ENCODE data around the gene SLC2A8. TPM values are rescaled to one million over a fixed set of nuclear protein-coding genes. Genes with fewer than 3 reads are reported as not detected.

SLC2A8 gene
- total and polyA plus RNA-seq, 9 donors = 10.0 to 14.5 (median 12.6) TPM

DNA sequence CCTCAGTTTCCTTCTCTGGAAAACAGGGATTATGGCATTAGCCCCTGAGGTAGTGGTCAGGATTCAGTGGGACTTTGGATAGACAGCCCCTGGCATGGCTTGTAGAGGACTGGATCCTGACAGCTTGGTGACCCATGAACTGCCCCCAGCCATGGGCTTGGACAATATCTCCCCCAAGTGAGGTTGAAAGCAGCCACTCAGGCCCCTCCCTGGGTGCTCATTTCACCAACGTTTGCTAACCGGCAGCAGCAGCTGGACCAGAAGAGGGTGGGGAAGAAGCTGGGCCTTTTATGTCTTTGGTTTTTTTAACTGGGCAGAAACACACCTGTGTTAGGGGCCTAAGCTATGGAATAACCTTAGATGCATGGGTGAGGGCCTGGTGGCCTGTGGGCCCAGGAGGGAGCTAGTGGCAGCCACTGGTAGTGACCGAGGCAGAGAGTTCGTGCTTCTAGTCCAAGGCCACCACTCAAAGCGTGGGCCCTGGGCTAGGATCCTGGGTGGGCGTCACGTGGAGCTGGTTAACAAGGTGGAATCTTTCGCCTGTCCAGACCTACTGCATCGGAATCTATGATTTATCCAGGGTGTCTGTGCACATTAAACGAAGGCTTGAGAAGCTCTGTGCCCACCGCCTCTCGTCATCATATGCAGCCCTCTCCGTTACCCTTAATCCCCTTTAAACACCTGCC, 1.9 kb downstream of the SLC2A8 start:
- Histone ChIP-seq H3K27me3 (ENCODE audit: control insufficient read depth, insufficient read depth, low read length) (no peaks in the 10 kb centered on the region), H3K36me3 (ENCODE audit: control insufficient read depth, insufficient read depth, low read length) (peaks cover 33% of the 10 kb centered on the region), H3K4me1 (ENCODE audit: control insufficient read depth, insufficient read depth, low read length) (peaks cover 18% of the 10 kb centered on the region), H3K27ac (ENCODE audit: low read length) (no peak overlapping the region), H3K4me3 (ENCODE audit: low read length) (no peak overlapping the region), H3K9me3 (replicated peaks; ENCODE audit: control insufficient read depth, low read depth, low read length) (no peaks in the 10 kb centered on the region)
- 87% methylated on average over 13 of the region's 13 CpGs for WGBS (ENCODE audit: insufficient coverage)
- no peak for DNase-seq

GRCh38 chr9:127399736-127400269, 2.8 kb downstream of the SLC2A8 start:
- no peak overlapping the region for H3K4me3 ChIP-seq (ENCODE audit: low read length)
- 91% methylated on average over 11 of the region's 14 CpGs for WGBS (ENCODE audit: insufficient coverage)
- no peaks in the 10 kb centered on the region for H3K9me3 ChIP-seq (replicated peaks; ENCODE audit: control insufficient read depth, low read depth, low read length)
- DNase-seq = no peak
- H3K4me1 ChIP-seq (ENCODE audit: control insufficient read depth, insufficient read depth, low read length) = peaks cover 18% of the 10 kb centered on the region
- no peak overlapping the region for H3K27ac ChIP-seq (ENCODE audit: low read length)
- H3K36me3 ChIP-seq (ENCODE audit: control insufficient read depth, insufficient read depth, low read length) = peaks cover 42% of the 10 kb centered on the region
- no peaks in the 10 kb centered on the region for H3K27me3 ChIP-seq (ENCODE audit: control insufficient read depth, insufficient read depth, low read length)

GRCh38 chr9:127402401-127403090, 5.6 kb downstream of the SLC2A8 start:
- no peak overlapping the region for H3K4me3 ChIP-seq (ENCODE audit: low read length)
- no peak overlapping the region for H3K27ac ChIP-seq (ENCODE audit: low read length)
- H3K27me3 ChIP-seq (ENCODE audit: control insufficient read depth, insufficient read depth, low read length) = no peaks in the 10 kb centered on the region
- no peak for DNase-seq
- 85% methylated on average over 2 of the region's 18 CpGs for WGBS (ENCODE audit: insufficient coverage)
- H3K4me1 ChIP-seq (ENCODE audit: control insufficient read depth, insufficient read depth, low read length) = peaks cover 24% of the 10 kb centered on the region
- no peaks in the 10 kb centered on the region for H3K9me3 ChIP-seq (replicated peaks; ENCODE audit: control insufficient read depth, low read depth, low read length)
- H3K36me3 ChIP-seq (ENCODE audit: control insufficient read depth, insufficient read depth, low read length) = peaks cover 66% of the 10 kb centered on the region

DNA sequence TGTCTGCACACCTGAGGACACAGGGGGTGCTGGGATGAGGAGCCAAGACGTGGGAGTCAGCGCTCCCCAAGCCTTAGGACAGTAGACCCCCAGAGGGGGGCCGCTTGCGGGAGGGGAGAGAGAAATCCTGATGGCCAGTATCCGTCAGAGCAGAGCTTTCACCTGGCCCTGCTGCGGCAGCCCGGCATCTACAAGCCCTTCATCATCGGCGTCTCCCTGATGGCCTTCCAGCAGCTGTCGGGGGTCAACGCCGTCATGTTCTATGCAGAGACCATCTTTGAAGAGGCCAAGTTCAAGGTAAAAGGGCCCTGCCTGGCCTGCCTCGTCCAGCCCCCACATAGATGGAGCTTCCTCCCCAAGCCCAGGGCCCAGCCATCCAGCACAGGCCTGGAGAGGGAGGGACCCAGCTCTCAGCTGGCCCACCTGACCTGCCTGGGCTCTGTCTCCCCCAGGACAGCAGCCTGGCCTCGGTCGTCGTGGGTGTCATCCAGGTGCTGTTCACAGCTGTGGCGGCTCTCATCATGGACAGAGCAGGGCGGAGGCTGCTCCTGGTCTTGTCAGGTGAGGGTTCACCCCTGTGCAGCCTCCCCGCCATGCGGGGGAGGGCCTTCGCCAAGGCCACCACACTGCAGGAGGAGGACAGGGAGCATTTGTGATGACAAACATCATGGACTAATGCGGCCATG, 6.7 kb downstream of the SLC2A8 start:
- Histone ChIP-seq H3K9me3 (replicated peaks; ENCODE audit: control insufficient read depth, low read depth, low read length) (no peaks in the 10 kb centered on the region), H3K36me3 (ENCODE audit: control insufficient read depth, insufficient read depth, low read length) (peaks cover 66% of the 10 kb centered on the region), H3K27ac (ENCODE audit: low read length) (no peak overlapping the region), H3K4me3 (ENCODE audit: low read length) (no peak overlapping the region), H3K4me1 (ENCODE audit: control insufficient read depth, insufficient read depth, low read length) (peaks cover 16% of the 10 kb centered on the region), H3K27me3 (ENCODE audit: control insufficient read depth, insufficient read depth, low read length) (no peaks in the 10 kb centered on the region)
- DNase-seq = no peak
- 90% methylated on average over 21 of the region's 22 CpGs for WGBS (ENCODE audit: insufficient coverage)

DNA sequence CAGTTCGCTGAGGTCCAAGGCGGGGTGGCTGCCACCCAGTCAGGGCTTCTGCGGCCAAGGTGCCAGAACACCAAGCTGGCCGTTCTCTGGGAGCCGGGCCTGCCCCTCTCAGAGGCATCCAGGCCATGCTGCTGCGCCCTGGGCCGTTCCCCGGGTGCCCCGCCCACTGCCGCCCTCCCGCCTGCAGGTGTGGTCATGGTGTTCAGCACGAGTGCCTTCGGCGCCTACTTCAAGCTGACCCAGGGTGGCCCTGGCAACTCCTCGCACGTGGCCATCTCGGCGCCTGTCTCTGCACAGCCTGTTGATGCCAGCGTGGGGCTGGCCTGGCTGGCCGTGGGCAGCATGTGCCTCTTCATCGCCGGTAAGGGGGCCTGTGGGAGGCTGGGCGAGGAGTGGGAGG, 7.7 kb downstream of the SLC2A8 start:
- H3K4me3 ChIP-seq (ENCODE audit: low read length) = no peak overlapping the region
- DNase-seq = no peak
- 89% methylated on average over 16 of the region's 23 CpGs for WGBS (ENCODE audit: insufficient coverage)
- H3K4me1 ChIP-seq (ENCODE audit: control insufficient read depth, insufficient read depth, low read length) = peaks cover 13% of the 10 kb centered on the region
- H3K27me3 ChIP-seq (ENCODE audit: control insufficient read depth, insufficient read depth, low read length) = no peaks in the 10 kb centered on the region
- no peaks in the 10 kb centered on the region for H3K9me3 ChIP-seq (replicated peaks; ENCODE audit: control insufficient read depth, low read depth, low read length)
- H3K36me3 ChIP-seq (ENCODE audit: control insufficient read depth, insufficient read depth, low read length) = peaks cover 66% of the 10 kb centered on the region
- H3K27ac ChIP-seq (ENCODE audit: low read length) = no peak overlapping the region

DNA sequence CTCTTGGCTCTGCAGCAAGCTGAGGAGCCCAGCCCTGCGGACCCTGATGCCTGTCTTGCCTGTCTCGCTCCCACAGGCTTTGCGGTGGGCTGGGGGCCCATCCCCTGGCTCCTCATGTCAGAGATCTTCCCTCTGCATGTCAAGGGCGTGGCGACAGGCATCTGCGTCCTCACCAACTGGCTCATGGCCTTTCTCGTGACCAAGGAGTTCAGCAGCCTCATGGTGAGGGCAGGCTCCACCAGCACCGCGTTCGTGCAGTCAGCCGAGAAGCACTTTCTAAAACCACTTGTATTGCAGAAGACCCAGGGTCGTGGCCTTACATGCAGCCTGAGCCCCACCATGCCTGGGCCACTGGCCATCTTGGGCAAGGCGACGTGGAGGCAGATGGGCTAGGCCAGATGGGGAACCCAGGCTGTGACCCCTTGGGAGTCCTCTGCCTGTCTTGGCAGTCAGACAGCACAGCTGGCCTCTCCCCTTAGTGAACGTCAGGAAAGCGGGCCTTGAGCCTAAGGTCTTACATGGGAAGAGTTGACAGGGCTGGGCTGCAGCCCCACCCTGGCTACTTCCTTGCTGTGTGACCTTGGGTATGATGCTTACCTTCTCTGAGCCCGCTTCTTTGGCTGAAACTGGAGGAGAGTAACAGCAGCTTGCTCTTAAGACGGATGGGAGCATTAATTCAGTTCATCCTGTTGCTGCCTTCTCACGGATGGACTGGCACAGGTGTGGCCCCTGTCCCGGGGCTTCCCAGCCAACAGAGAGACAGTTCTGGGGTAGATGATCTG, 8.6 kb downstream of the SLC2A8 start:
- Histone ChIP-seq H3K4me3 (ENCODE audit: low read length) (no peak overlapping the region), H3K9me3 (replicated peaks; ENCODE audit: control insufficient read depth, low read depth, low read length) (no peaks in the 10 kb centered on the region), H3K27me3 (ENCODE audit: control insufficient read depth, insufficient read depth, low read length) (no peaks in the 10 kb centered on the region), H3K36me3 (ENCODE audit: control insufficient read depth, insufficient read depth, low read length) (peaks cover 57% of the 10 kb centered on the region), H3K27ac (ENCODE audit: low read length) (no peak overlapping the region), H3K4me1 (ENCODE audit: control insufficient read depth, insufficient read depth, low read length) (peaks cover 13% of the 10 kb centered on the region)
- peak; percentile 37 for DNase-seq
- 90% methylated on average over 18 of the region's 20 CpGs for WGBS (ENCODE audit: insufficient coverage)

DNA sequence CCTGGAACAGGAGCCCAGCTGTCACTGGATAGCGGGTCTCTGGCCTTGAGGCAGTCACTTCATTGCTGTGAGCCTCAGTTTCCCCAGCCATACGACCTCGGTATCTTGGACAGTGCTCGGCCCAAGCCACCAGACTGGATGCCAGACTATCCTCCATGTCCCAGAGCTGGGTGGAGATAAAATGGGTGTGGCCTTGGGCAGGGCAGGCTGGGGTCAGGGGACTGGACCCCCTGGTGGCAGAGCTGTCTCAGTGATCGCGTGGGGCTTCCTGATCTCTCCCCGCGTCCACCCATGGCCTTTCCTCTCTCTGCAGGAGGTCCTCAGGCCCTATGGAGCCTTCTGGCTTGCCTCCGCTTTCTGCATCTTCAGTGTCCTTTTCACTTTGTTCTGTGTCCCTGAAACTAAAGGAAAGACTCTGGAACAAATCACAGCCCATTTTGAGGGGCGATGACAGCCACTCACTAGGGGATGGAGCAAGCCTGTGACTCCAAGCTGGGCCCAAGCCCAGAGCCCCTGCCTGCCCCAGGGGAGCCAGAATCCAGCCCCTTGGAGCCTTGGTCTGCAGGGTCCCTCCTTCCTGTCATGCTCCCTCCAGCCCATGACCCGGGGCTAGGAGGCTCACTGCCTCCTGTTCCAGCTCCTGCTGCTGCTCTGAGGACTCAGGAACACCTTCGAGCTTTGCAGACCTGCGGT, 10.0 kb downstream of the SLC2A8 start:
- no peak overlapping the region for H3K4me3 ChIP-seq (ENCODE audit: low read length)
- 77% methylated on average over 13 of the region's 13 CpGs for WGBS (ENCODE audit: insufficient coverage)
- H3K4me1 ChIP-seq (ENCODE audit: control insufficient read depth, insufficient read depth, low read length) = peaks cover 13% of the 10 kb centered on the region
- no peak for DNase-seq
- H3K27ac ChIP-seq (ENCODE audit: low read length) = no peak overlapping the region
- H3K36me3 ChIP-seq (ENCODE audit: control insufficient read depth, insufficient read depth, low read length) = peaks cover 48% of the 10 kb centered on the region
- no peaks in the 10 kb centered on the region for H3K9me3 ChIP-seq (replicated peaks; ENCODE audit: control insufficient read depth, low read depth, low read length)
- H3K27me3 ChIP-seq (ENCODE audit: control insufficient read depth, insufficient read depth, low read length) = no peaks in the 10 kb centered on the region

- Histone ChIP-seq H3K9me3 (replicated peaks; ENCODE audit: control insufficient read depth, low read depth, low read length) (no peaks in the 10 kb centered on the region), H3K4me3 (ENCODE audit: low read length) (no peak overlapping the region), H3K27me3 (ENCODE audit: control insufficient read depth, insufficient read depth, low read length) (no peaks in the 10 kb centered on the region), H3K4me1 (ENCODE audit: control insufficient read depth, insufficient read depth, low read length) (peaks cover 13% of the 10 kb centered on the region), H3K27ac (ENCODE audit: low read length) (no peak overlapping the region), H3K36me3 (ENCODE audit: control insufficient read depth, insufficient read depth, low read length) (peaks cover 43% of the 10 kb centered on the region)
- 85% methylated on average over 6 of the region's 6 CpGs for WGBS (ENCODE audit: insufficient coverage)
- no peak for DNase-seq
These were observed 10.5 kb downstream of the SLC2A8 start for GRCh38 chr9:127407492-127407843.

DNA sequence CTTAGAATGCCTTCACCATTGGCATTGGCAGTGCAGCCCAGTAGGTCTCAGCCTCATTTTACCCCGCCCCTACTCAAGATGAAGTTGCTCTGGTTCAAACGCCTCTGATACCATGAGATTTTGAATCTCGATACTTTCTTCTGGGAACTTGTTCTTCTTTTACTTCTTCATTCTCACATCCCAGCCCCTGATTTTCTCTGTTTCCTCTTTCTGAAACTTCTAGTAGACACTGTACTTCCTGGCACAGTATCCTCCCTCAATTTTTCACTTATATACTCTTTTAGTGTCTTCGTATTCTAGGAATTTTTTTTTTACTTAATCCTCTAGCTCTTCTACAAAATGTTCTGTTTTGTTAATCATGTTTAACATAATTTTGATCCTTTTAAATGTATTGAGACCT, 14.2 kb downstream of the SLC2A8 start:
- Histone ChIP-seq H3K36me3 (ENCODE audit: control insufficient read depth, insufficient read depth, low read length) (peaks cover 13% of the 10 kb centered on the region), H3K4me3 (ENCODE audit: low read length) (no peak overlapping the region), H3K27ac (ENCODE audit: low read length) (no peak overlapping the region), H3K27me3 (ENCODE audit: control insufficient read depth, insufficient read depth, low read length) (no peaks in the 10 kb centered on the region), H3K4me1 (ENCODE audit: control insufficient read depth, insufficient read depth, low read length) (peaks cover 3% of the 10 kb centered on the region), H3K9me3 (replicated peaks; ENCODE audit: control insufficient read depth, low read depth, low read length) (no peaks in the 10 kb centered on the region)
- DNase-seq = peak; percentile 45
- 100% methylated on average over 2 of the region's 4 CpGs for WGBS (ENCODE audit: insufficient coverage)
